Activated CD8-positive, alpha-beta T cell treated with anti-CD3 and anti-CD28 coated beads for 36 hours (primary cell): ENCODE results near the gene ASAP2. TPM values are rescaled to one million over a fixed set of nuclear protein-coding genes. Genes with fewer than 3 reads are reported as not detected.

Experiments used
- ATAC-seq: fragments of 200-7000 bp; cut with Tn5 transposase; one replicate; pipeline ENCODE4 v1.10.0; 2021; ENCODE audit warnings: mild to moderate bottlenecking, moderate library complexity
- CTCF ChIA-PET: fragments of 350-600 bp; sonication (Branson Sonifier 250); formaldehyde crosslinking; loops from one replicate; lab custom pipeline; 2021; ENCODE audit warnings: antibody characterized with exemption; lab: Charles Lee
- POLR2A ChIA-PET: fragments of 350-600 bp; sonication (Branson Sonifier 250); formaldehyde crosslinking; loops from one replicate; lab custom pipeline; 2021; ENCODE audit warnings: antibody characterized with exemption; lab: Charles Lee
- DNase-seq: peaks from one replicate; pipeline ENCODE4 v3.0.0-alpha.2; 2020
- H3K27ac Mint-ChIP-seq: one replicate; pipeline ENCODE4 v1.8.0; 2021; ENCODE audit warnings: mild to moderate bottlenecking, mixed read lengths
- H3K27me3 Mint-ChIP-seq: one replicate; pipeline ENCODE4 v1.8.0; 2021; ENCODE audit warnings: mixed read lengths
- H3K36me3 Mint-ChIP-seq: one replicate; pipeline ENCODE4 v1.8.0; 2021; ENCODE audit warnings: low read depth, mixed read lengths
- H3K4me1 Mint-ChIP-seq: one replicate; pipeline ENCODE4 v1.8.0; 2021; ENCODE audit warnings: low read depth, mixed read lengths
- H3K4me3 Mint-ChIP-seq: one replicate; pipeline ENCODE4 v1.8.0; 2021; ENCODE audit warnings: mild to moderate bottlenecking, moderate library complexity, mixed read lengths
- H3K9me3 Mint-ChIP-seq: one replicate; pipeline ENCODE4 v1.8.0; 2021; ENCODE audit warnings: mixed read lengths
- intact Hi-C: fragments of 100-400 bp; cut with micrococcal nuclease; formaldehyde crosslinking; loops from one replicate; pipeline ENCODE4 v1.10.0; 2022
- total RNA-seq, 2 experiments: library from RNA; stranded (reverse); gene quantifications; one replicate each; pipeline ENCODE4 v1.2.3, GENCODE V29; 2021
- TF ChIP-seq, protein P1 (sequence below): fragments of 200-600 bp; IDR thresholded peaks from one replicate; pipeline ENCODE4 v1.8.0; 2022; ENCODE audit warnings: antibody characterized with exemption, mild to moderate bottlenecking

The ASAP2 gene
- total RNA-seq, 2 experiments from 2014 or later, result not detected

DNA sequence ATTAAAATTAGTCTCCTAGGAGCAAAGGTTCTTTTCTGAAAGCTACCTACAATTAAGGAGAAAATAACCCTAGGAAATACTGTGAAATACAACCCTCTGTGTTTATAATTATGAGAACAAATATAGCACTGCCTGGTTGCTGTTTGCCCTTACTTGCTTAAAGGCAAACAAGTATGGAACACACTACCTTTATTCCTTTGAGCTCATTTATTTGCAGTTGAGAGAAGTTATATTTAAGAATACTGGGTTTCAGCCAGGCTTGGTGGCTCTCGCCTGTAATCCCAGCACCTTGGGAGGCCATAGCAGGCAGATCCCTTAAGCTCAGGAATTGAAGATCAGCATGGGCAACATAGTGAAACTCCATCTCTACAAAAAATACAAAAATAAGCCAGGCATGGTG lies 244.6 kb downstream of the ASAP2 start:
- peaks cover 25% of the 10 kb centered on the region for H3K36me3 Mint-ChIP-seq
- no peak overlapping the region for H3K27ac Mint-ChIP-seq
- no peak overlapping the region for H3K4me3 Mint-ChIP-seq
- DNase-seq (no peak), ATAC-seq (no peak)
- POLR2A ChIA-PET, result interaction anchor here (0.7 to 1.4 kb wide), 2 partner anchors 41 to 258 kb away, joined by 3 to 4 read pairs; no protein-coding TSS in a partner anchor
- H3K27me3 Mint-ChIP-seq, result no peaks in the 10 kb centered on the region
- CTCF ChIA-PET, result no interaction called here
- no peaks in the 10 kb centered on the region for H3K9me3 Mint-ChIP-seq
- TF ChIP-seq, protein P1, sequence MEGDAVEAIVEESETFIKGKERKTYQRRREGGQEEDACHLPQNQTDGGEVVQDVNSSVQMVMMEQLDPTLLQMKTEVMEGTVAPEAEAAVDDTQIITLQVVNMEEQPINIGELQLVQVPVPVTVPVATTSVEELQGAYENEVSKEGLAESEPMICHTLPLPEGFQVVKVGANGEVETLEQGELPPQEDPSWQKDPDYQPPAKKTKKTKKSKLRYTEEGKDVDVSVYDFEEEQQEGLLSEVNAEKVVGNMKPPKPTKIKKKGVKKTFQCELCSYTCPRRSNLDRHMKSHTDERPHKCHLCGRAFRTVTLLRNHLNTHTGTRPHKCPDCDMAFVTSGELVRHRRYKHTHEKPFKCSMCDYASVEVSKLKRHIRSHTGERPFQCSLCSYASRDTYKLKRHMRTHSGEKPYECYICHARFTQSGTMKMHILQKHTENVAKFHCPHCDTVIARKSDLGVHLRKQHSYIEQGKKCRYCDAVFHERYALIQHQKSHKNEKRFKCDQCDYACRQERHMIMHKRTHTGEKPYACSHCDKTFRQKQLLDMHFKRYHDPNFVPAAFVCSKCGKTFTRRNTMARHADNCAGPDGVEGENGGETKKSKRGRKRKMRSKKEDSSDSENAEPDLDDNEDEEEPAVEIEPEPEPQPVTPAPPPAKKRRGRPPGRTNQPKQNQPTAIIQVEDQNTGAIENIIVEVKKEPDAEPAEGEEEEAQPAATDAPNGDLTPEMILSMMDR, result no peak
- intact Hi-C loops, result no loop called here
- H3K4me1 Mint-ChIP-seq, result no peaks in the 10 kb centered on the region

Other genes starting within 250 kb of the ASAP2 start
- 1 to 10 TPM; 2.9 to 3.0 TPM for gene MBOAT2, start 203.1 kb upstream of the ASAP2 start, total RNA-seq
- gene ITGB1BP1, start 216.7 kb downstream of the ASAP2 start, total RNA-seq, result 100 to 1,000 TPM; 111 to 117 TPM
- gene CPSF3, start 216.8 kb downstream of the ASAP2 start, total RNA-seq, result 10 to 100 TPM; 72.2 to 73.0 TPM